Erythroblast (primary cell): ENCODE data around the gene GAS2L1.

ENCODE experiments used
- GATA1 ChIP-seq: IDR thresholded peaks from 2 replicates; pipeline ENCODE4 v1.6.1; 2011; ENCODE audit warnings: low read depth, mild to moderate bottlenecking, control low read depth, low read length, moderate library complexity
- POLR2A ChIP-seq: IDR thresholded peaks from 2 replicates; pipeline ENCODE4 v1.6.1; 2011; ENCODE audit warnings: mild to moderate bottlenecking, low read length

DNA sequence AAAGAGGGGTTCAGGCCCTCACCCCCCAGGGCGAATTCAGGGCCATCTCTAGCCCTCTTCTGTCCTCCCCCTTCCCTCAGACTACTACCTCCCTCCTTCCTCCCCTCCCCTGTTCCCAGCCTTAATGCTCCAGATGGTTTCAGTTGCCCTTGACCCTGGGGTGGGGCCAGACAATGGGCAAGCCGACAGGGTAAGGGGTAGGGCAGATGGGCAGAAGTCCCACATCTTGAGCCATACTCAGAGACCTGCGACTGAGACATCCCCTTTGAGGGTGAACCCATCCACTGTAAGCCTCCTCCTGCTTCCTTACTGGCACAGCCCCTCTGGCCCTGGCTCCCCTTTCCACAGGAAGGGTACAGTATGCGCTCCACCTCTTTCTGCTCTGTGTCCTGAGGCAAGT lies 40.5 kb upstream of the GAS2L1 start:
- no peak for TF ChIP-seq POLR2A
- TF ChIP-seq GATA1: no peak
